Measurements from ENCODE around the gene GSTT4.
"Not testable (repeated sequence)": the region's sequence is repeated elsewhere in the genome, so short reads cannot be mapped to it uniquely, and the experiment has no call there.

The GSTT4 gene

GRCh38 chr22:23954193-23954990 lies 50.9 kb downstream of the GSTT4 start:
- H3K27ac Mint-ChIP-seq (ENCODE audit: low read depth), result not testable (repeated sequence)

GRCh38 chr22:23953485-23953884 lies 51.8 kb downstream of the GSTT4 start:
- H3K4me3 Mint-ChIP-seq; H3K27me3 Mint-ChIP-seq; ATAC-seq (replicated peaks; ENCODE audit: extremely low read depth, poor library complexity, severe bottlenecking); DNase-seq (ENCODE audit: low spot score in 2 of 2); H3K9me3 Mint-ChIP-seq; H3K36me3 Mint-ChIP-seq (ENCODE audit: insufficient read depth); H3K4me1 Mint-ChIP-seq; H3K27ac Mint-ChIP-seq (ENCODE audit: low read depth): not testable (repeated sequence)

More at GRCh38 chr22:23954193-23954990, 50.9 kb downstream of the GSTT4 start:
- not testable (repeated sequence) for DNase-seq (ENCODE audit: low spot score in 2 of 2); H3K9me3 Mint-ChIP-seq; ATAC-seq (replicated peaks; ENCODE audit: extremely low read depth, poor library complexity, severe bottlenecking); H3K4me3 Mint-ChIP-seq; H3K36me3 Mint-ChIP-seq (ENCODE audit: insufficient read depth); H3K4me1 Mint-ChIP-seq; H3K27me3 Mint-ChIP-seq

GRCh38 chr22:23952794-23953405 lies 52.4 kb downstream of the GSTT4 start:
- H3K27me3 Mint-ChIP-seq; H3K9me3 Mint-ChIP-seq; H3K4me1 Mint-ChIP-seq; H3K36me3 Mint-ChIP-seq (ENCODE audit: insufficient read depth); ATAC-seq (replicated peaks; ENCODE audit: extremely low read depth, poor library complexity, severe bottlenecking); DNase-seq (ENCODE audit: low spot score in 2 of 2); H3K27ac Mint-ChIP-seq (ENCODE audit: low read depth); H3K4me3 Mint-ChIP-seq: not testable (repeated sequence)

- DNase-seq (ENCODE audit: low spot score in 2 of 2); H3K27ac Mint-ChIP-seq (ENCODE audit: low read depth); H3K27me3 Mint-ChIP-seq; H3K4me3 Mint-ChIP-seq; H3K9me3 Mint-ChIP-seq; ATAC-seq (replicated peaks; ENCODE audit: extremely low read depth, poor library complexity, severe bottlenecking); H3K36me3 Mint-ChIP-seq (ENCODE audit: insufficient read depth); H3K4me1 Mint-ChIP-seq: not testable (repeated sequence)
These were observed 53.9 kb downstream of the GSTT4 start for GRCh38 chr22:23951383-23951782.

- H3K9me3 Mint-ChIP-seq; H3K4me3 Mint-ChIP-seq; H3K27ac Mint-ChIP-seq (ENCODE audit: low read depth); ATAC-seq (replicated peaks; ENCODE audit: extremely low read depth, poor library complexity, severe bottlenecking); H3K4me1 Mint-ChIP-seq; H3K27me3 Mint-ChIP-seq; H3K36me3 Mint-ChIP-seq (ENCODE audit: insufficient read depth); DNase-seq (ENCODE audit: low spot score in 2 of 2): not testable (repeated sequence)
These were observed 55.5 kb downstream of the GSTT4 start for GRCh38 chr22:23949764-23950163.

All from central memory CD8-positive, alpha-beta T cell (primary cell).